GM19455 (cell line): Measurements from ENCODE around the gene ACTA1.
A peak's percentile ranks its signal among the peaks of the same experiment; 100 is the strongest.
"Not testable (repeated sequence)": the region's sequence is repeated elsewhere in the genome, so short reads cannot be mapped to it uniquely, and the experiment has no call there.

Experiments
- ATAC-seq: cut with Tn5 transposase; IDR thresholded peaks from one replicate; pipeline ENCODE4 v1.9.1; 2021; ENCODE audit not compliant: unreplicated experiment

The ACTA1 gene

DNA sequence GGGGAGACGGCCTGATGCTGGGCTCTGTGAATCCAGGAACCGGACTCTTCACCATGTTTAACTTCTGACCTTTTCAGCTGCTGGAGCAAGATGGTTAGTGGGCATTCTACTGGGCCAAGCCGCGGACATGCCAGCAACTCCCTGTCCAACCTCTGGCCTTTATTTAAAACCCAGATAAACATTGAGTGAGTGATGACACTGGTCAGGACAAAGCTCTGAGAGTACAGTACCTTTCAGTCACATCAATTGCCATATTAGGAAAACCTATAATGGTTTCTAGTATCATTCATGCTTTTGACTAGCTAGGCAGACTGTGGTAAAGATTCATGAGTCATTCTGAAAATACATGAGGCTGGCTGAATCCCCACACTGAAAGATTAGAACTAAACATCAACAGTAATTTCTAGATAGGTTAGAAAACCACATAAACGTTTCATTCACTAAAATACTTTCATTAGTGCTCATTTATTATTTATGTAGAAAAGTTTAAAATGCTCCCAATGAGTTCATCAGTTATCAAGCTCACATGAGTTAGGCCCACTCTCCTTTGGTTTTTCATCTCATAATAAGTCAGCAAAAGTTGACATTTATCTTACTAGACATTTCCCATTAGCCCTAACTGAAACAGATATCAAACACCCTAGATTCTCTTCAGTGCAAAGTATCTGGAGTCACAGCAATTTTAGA, 7.1 kb upstream of the ACTA1 start:
- ATAC-seq, result peak; percentile 96

DNA sequence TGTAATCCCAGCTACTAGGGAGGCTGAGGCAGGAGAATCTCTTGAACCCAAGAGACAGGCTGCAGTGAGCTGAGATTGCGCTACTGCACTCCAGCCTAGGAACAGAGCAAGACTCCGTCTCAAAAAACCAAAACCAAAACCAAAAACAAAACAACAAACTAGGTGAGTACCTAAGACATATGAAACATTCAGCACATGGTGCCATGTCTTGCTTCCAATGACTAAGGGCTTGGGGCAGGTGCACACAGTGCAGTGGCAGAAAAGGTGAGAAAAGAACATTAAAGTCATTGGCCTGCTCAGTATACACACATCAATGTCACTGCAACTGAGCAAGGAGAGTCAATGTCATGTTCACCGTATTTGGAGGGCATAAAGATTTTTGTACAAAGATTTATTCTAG, 4.1 kb upstream of the ACTA1 start:
- ATAC-seq, result no peak

DNA sequence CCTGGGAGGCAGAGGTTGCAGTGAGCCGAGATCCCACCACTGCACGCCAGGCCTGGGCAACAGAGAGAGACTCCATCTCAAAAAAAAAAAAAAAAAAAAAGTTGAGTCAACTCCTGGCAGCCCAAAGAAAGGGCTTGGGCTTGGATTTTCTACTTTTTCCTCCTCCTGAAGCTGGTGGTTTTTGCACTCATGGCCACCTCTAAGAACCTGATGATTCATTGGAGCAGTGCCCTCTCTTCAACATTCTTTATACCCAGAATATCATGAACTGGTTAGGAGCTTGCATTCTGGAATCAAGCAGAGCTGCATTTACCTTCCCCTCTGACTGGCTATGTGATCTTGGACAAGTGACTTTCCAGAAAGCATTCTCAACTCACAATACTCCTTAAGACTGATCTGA, 3.5 kb upstream of the ACTA1 start:
- ATAC-seq, result no peak

DNA sequence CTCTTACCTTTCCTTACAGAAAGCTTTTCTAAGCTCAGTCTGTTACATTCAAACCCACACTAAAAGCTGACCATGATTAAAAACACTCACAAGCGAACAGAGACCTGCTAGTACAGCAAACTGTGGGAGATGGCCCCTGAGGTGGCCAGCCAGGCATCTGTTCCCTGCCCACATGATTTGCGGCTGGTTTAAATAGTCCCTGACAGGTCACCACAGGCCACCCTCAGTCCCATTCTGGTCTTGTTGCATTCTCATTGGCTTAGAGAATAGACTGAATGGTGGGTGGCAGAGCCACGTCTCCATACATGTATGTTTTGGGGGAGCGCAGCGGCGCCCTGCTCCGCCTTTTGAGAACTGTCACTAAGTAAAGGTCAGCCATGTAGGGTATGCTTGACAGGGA, 2.3 kb upstream of the ACTA1 start:
- no peak for ATAC-seq

DNA sequence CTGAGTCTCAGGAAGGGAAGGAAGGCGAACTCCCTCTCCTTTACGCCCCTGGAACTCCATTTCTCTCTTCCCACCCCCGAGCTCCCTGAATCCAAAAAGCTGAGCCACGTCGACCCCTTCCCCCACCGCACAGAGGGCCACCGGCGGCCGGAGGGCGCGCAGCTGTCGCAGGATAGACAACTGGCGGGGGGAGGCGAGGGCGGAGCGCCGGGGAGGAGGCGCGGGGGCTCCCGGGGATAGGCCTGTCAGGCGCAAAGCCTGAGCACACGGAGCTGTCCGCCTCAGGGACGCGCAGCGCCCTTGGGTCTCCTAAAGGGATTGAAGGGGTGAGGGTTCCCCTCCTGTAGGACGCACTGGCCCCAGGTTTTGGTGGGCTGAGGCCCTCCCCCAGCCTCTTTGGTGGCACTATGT, 752 bp upstream of the ACTA1 start:
- ATAC-seq, result no peak

DNA sequence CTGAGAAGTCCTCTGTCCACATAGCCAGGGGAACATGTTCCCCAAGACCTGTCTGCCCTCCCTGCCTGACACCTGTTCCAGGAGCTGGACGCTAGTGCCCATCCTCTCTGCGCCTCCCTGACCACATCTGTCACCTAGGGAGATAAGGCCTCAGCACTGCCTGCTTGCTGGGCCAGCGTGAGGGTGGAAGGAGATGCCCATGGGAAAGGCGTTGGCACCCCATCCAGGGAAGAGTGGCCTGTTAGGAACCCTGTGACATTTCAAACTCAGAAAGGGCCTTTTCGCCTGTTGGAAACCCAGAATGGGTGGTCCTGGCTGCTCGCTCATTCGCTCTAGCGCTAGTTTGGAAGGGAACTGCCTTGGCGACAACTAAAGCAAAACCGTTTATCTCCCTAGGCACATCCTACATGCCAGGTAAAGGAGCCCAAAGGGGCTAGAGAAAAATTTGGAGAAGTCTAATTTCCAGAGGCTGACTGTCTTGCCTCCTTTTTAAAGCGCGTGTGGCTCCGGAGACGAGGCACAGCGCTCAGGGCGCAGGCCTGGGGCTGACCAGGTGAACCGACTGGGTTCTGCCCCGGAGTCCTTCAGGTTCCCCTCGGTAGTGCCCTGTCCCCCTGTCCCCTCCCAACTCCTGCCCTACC, 410 bp downstream of the ACTA1 start:
- ATAC-seq, result no peak

DNA sequence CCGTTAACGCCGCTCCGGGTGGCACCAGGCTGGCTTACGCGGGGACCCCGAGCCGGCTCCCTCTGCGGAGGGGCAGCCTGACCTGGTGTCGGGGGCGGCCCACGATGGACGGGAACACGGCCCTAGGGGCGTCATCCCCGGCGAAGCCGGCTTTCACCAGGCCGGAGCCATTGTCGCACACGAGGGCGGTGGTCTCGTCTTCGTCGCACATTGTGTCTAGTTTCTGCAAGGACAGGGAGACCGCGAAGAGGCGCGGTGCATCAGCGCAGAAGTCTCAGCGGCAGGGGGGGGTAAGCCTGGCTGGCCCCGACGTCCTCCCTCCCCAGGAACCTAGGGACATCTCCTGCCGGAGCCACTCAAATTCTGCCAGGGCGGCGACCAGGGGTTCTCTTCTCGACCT, 989 bp downstream of the ACTA1 start:
- ATAC-seq, result no peak

DNA sequence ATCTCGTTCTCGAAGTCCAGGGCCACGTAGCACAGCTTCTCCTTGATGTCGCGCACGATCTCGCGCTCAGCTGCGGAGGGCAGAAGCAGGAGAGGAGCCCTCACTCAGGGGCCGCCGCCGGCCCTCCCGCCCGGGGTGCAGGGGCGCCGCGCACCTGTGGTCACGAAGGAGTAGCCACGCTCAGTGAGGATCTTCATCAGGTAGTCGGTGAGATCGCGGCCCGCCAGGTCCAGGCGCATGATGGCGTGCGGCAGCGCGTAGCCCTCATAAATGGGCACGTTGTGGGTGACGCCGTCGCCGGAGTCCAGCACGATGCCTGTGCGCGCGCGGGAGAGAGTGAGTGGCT, 1.8 kb downstream of the ACTA1 start:
- ATAC-seq, result no peak

DNA sequence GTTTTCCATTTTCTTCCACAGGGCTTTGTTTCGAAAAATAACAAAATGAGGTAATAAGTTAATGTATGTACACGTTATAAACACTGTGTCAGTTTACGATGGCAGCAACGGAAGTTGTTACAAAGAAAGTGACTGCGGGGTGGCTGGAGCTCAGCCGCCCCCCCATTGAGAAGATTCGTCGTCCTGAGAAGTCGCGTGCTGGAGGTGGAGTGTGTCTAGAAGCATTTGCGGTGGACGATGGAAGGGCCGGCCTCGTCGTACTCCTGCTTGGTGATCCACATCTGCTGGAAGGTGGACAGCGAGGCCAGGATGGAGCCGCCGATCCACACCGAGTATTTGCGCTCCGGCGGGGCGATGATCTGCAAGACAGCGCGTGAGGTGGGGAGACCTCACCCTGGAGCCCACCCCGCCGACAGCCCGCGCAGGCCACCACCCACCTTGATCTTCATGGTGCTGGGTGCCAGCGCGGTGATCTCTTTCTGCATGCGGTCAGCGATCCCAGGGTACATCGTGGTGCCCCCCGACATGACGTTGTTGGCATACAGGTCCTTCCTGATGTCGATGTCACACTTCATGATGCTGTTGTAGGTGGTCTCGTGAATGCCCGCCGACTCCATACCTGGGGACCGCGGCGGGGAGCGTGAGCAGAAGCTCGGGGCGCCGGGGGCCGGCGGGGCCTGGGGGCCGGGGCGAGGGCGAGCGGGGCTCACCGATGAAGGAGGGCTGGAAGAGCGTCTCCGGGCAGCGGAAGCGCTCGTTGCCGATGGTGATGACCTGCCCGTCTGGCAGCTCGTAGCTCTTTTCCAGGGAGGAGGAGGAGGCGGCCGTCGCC, 2.4 kb downstream of the ACTA1 start:
- no peak for ATAC-seq

DNA sequence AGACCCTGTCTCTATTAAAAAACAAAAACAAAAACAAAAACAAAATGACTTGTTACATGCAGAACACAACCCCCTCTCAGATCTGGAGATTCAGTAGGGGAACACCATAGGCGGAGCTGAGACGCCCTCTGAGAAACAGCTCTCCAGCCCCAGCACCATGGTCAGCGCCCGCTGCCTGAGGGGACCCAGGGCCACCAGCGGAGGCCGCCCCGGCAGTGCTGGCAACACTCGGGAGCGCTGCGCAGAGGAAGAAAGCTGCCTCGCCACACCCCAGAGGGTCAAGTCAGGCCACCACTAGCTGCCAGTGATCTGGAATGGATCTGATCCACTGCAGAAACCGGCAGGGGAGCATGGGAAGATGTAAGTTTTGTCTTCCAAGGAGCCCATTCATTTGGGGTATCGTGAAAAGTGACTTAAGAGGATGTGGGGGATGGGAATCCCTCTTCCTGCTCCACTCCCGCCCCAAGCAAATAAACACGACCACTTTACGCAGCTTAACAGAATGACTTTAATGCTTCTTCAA, 3.1 kb downstream of the ACTA1 start:
- ATAC-seq, result no peak

DNA sequence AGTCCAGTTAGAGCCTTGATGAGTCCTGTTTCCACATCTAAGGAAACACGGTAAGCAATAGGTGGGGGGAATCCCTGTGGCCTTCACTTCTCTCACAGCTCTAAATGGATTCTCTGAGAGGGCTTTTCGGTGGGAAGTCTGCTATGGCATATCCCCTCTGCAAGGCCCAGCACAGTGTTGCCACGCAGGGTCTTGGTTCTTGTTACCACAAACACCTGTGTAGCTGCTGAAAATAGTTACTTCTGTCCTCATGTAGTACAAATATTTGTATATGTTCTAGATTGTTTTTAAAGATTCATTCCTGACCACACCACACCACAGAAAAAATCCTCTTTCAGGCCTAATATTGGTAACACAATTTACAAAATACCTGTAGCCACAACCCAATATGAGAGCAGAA, 5.6 kb downstream of the ACTA1 start:
- no peak for ATAC-seq

DNA sequence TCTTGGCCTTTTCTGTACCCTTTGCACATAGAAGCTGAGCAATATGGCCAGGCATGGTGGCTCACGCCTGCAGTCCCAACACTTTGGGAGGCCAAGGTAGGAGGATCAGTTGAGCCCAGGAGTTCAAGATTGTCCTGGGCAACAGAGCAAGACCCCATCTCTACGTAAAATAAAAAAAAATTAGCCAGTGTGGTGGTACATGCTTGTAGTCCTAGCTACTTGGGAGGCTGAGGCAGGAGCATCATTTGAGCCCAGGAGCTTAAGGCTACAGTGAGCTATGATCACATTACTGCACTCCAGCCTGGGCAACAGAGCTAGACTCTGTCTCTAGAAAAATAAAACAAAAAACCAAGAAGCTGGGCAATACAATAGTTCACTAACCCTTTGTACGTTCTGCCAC, 6.3 kb downstream of the ACTA1 start:
- ATAC-seq, result no peak

DNA sequence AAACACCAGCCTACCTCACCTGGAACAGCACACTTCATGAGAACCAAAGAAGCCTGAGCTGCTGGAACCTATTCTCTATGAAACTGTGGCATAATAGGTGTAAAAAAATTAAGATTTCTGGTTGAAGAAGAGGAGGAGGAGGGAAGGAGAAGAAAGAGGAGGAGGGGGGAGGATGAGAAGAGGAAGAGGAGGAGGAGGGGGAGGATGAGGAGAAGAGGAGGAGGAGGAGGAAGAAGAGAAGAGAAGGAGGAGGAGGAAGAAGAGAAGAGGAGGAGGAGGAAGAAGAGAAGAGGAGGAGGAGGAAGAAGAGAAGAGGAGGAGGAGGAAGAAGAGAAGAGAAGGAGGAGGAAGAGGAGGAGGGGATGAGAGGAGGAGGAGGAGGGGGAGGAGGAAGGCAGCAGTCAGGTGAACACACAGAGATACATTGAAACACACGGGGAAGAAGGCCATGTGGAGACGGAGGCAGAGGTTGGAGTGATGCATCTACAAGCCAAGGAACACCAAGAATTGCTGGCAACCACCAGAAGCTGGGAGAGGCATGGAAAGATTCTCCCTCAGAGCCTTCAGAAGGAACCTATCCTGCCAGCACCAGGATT, 8.2 kb downstream of the ACTA1 start:
- no peak for ATAC-seq

DNA sequence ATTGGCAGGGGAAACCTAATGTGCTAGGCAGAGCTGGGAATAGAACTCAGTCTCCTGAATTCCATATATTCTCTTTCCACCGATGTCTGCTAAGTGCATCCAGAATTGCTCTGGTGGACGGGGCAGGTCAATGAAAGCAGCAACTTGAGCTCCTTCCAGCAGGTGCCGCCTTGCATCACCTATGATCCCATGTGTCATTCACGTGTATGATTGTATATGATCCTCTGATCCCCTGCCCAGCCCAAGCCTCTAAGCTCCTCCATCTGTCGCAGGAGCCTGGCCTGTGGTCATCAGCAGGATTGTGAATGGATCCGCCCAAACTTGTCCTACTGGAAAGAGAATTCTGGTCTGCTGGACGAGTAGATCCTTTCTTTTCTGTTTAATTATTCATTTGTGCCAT, 13.1 kb downstream of the ACTA1 start:
- no peak for ATAC-seq

DNA sequence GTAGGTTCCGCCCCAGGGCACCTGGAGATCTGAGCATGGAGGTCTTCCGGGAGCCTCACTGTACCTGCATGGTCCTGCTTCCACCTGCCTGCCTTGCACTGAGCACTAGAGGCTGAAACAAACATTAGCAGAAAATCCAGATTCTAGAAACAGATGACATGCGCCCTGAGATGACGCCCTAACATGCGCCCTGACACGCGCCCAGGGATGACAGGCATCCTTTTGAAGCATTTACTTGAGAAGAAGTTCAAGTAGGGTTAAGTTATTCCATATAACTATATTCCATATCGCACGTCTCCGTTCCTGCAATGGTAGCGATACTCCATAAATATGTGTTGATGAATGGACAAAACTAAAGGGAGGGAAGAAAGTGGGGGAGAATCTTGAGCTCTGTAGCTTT, 13.7 kb downstream of the ACTA1 start:
- ATAC-seq, result no peak

DNA sequence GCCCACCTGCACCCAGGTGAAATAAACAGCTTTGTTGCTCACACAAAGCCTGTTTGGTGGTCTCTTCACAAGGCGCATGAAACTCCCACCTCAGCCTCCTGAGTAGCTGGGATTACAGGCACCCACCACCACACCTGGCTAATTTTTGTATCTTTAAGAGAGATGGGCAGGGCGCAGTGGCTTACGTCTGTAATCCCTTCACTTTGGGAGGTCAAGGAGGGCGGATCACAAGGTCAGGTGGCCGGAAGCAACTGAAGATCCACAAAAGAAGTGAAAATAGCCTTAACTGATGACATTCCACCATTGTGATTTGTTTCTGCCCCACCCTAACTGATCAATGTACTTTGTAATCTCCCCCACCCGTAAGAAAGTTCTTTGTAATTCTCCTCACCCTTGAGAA, 15.3 kb downstream of the ACTA1 start:
- ATAC-seq, result not testable (repeated sequence)

DNA sequence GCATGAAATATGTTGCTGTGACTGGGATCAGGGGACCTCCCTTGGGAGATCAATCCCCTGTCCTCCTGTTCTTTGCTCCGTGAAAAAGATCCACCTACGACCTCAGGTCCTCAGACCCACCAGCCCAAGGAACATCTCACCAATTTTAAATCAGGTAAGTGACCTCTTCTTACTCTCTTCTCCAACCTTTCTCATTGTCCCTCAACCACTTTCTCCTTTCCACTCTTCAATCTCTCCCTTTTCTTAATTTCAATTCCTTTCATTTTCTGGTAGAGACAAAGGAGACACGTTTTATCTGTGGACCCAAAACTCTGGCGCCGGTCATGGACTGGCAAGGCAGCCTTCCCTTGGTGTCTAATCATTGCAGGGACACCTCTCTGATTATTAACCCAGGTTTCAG, 21.1 kb downstream of the ACTA1 start:
- not testable (repeated sequence) for ATAC-seq

DNA sequence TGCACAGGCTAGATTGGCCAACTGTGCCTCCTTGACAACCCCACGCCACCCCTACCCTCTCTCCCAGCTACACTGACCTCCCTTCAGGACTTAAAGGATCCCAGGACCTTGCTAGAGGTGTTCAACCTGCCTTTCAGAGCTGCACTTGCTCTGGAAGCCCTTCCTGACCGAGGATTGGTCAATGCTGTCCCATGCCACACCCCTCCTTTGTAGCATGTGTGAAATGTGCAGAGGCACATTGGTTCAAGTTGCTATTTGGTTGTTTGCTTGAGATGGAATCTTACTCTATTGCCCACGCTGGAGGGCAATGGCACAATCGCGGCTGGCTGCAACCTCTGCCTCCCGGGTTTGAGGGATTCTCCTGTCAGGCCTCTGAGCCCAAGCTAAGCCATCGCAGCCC, 21.8 kb downstream of the ACTA1 start:
- no peak for ATAC-seq

DNA sequence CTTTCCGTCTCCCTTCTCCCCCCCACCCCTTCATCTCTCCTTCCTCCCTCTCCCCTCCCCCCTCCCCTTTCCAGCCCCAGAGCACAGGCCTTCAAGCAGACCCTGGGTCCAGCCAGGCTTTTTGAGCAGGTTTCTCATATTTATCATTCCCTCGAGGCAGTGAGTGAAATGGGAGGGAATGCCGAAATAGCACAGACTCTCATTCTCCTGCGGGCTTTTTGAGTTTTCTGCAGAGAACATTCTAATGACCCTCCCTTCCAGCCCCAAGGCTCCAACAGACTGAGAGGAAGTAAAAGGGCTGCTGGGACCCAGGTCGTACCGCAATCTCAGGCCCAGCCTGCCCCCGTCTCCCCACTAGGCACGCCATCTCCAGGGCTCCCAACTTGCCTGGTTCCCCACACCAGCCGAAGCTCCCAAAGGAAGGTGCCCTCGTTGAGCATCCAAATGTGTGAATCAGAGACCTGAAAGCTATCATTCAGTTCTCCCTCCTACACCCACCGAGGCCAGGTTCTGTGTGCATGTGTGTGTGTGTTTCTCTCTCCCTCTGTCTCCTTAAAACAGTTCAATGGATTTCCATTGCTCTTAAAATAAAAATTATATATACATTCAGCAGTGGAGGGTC, 22.3 kb downstream of the ACTA1 start:
- no peak for ATAC-seq

DNA sequence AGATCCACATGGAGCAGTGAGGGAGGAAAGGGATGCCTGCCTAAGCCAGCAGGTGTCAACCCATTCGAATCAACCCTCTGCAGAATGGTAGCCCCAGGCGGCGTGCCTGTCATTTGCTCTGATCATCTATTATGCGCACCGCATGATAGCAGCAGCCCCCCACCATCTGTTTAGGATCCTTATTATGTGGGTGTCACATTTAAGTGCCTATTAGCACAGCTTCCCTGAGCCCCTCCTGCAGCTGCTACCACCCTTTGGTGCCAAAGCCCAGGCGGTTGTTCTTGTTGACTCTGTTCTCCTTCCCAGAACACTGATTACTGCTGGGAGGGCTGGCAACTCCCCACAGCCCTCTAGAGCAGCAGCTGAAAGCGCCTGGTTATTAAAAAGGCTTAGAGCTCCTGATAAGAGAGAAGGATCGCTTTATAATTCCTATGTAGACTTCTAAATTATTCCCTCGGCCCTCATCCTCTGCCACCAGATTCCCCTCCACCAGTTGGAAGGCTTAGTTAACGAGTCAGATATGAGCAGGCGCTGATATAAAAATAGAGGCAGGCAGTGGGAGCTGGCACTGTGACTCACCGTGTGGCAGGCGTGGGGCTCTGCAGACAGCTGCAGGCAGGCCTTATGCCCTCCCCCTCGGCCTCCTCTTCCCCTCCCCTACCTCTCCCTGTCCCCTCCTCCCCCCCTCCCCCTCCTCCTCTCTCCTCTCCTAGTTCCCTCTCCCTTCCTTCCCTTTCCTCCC, 23.0 kb downstream of the ACTA1 start:
- no peak for ATAC-seq

DNA sequence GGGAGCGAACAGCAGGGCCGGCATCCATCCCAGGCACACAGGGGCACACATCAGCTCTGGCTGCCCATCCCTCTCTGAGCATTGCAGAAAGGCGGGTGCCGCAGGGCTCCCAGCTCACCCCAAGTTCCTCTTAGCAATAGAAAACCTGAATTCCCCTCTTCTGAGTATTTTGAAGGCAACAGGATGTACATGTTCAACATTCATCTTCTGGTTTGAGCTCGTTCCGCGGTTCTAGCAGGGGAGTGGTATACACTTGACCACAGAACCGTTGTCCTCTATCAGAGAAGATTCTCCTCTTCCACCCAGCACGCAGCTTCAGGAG, 23.6 kb downstream of the ACTA1 start:
- ATAC-seq, result no peak
